ENCODE data around the gene DLK2.
"Not testable (repeated sequence)": the region's sequence is repeated elsewhere in the genome, so short reads cannot be mapped to it uniquely, and the experiment has no call there.

Gene DLK2

DNA sequence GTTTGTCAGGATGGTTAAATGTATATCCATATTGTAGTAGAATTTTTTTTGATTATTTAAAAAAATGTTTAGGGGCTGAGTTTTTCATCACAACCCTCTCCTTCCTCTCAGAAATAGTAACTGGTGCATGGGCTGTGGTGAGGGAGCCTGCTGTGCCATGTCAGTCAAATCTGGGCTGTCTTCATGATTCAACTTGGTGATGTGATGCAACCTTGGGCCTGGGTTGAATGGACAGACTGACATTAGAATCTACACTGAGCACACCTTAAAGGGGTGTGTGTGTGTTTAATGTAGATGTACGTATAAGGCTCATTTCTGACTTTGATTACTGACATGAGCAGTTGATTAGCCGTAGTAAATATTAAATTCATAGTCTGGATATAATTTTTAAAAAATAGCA, 25.7 kb upstream of the DLK2 start:
- no peak for DNase-seq

DNA sequence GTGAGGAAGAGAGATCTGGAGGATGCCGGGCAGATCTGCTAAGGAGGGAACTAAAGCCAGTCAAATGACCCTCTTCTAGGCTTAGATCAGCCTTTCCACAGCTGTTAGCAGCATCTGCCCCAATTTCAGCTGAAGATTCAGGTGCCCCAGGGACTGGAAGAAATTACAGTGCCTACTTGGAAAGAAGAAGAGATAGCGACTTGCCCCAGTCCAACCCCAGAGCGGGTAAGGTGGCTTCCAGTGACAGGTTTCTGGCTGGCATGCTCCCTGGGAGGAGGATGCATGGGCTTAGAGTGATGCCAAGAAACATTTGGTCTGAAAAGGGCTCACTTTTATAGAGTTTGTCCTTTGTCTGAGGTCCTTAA, 22.6 kb upstream of the DLK2 start:
- no peak for DNase-seq

DNA sequence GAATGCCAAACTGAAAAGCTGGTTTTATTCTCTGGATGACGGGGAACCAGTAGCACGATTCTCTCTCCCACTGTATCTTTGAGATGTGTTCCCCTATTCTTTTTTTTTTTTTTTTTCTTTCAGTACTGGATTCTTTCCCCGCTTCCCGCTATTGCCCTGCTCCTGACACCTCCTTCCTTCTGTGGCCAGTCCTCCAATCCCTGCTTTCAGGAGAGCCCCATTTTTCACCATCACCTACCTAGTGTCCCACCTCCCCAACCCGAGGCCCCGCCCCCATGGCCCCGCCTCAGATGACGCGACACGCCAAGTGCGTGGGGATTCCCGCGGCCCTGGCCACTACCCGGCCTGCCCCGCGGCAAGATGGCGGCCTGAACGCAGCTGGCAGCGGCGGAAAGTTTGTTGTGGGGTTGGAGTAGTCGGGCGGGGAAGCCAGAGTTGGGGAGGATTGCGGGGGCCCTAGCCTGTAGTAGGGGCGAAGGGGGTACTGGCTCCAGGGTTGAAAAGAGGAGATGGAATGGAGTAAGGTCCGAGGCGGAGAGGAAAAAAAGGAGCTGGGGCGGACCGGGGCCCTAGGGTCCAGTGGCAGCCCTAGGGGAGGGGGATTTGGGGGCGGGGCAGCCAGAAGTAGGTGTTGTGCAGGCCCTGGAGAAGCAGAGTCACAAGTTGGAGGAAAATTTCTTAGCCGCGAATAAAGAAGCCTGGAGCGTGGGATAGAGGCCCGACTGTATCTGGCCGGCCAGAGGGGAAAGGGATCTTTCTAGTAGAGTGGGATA, 22.1 kb upstream of the DLK2 start, which contains the start of gene TJAP1:
Gene TJAP1 (plus strand): TSS at position 336 of the 773 bp plus-strand sequence. CDS start 21,432 bp downstream, outside the sequence.
- peak; percentile 94 for DNase-seq

DNA sequence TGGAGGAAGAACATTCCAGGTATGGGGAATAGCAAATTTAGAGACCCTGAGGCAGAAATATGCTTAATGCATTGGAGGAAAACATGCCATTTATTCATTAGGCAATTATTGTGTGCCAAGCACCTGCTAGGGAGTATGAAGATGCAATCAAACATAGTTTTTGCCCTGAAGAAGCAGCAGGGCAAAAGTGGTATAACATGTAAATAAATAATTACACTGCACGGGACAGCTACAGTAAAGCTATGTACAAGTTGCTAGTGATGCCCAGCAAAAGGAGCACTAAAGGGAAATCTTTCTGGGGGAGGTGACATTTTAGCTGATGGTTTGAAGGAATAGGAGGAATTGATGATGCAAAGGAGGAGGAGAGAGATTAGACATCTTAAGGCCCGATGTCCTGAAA, 21.4 kb upstream of the DLK2 start:
- DNase-seq: no peak

DNA sequence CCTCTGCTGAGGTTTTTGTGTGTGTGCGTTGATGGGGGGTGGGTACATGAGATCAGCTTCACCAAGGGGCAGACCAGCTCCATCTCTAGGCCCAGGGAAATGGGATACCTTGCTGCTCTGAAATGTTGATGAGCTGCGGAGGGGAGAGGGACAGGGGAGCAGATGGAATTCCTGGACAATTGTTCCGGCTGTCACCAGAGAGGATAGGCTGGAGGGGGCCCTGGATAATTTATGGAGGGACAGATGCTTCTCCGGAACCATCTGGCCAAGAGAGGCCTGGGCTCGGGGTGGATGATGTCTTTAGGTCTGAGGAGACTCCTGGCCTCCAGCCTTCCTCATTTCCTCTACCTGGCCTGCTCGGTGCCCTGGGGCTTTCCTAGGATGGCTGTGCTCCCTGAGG, 20.2 kb upstream of the DLK2 start:
- DNase-seq: no peak

DNA sequence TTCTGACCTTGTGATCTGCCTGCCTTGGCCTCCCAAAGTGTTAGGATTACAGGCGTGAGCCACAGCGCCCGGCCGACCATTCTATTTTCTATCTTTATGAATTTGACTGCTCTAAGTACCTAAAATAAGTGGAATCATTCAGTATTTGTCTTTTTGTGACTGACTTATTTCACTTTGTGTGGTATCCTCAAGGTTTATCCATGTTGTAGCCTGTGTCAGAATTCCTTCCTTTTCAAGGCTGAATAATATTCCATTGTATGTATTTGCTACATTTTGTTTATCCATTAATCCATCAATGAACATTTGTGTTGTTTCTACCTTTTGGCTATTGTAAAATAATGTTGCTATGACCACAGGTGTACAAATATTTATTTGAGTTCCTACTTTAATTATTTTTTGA, 17.2 kb upstream of the DLK2 start:
- no peak for DNase-seq

DNA sequence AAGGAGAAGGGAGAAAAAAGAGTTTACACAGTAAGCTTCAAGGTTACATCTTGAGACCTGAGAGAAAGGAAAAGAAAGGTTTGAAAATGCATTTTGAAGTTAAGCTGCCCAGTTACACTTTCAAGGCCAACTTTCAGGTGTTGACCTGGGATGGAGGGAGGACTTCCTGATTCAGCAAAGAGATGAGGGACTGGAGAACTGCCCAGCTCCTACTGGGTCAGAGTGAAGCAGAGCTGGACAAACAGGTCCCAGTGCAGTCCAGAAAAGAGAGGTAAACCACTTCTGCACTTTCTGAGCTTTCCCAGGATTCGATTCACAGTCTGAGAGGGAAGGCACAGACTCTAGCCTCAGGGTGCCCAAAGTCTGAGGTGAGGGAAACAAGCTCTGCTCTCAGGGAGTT, 16.1 kb upstream of the DLK2 start:
- DNase-seq: no peak

DNA sequence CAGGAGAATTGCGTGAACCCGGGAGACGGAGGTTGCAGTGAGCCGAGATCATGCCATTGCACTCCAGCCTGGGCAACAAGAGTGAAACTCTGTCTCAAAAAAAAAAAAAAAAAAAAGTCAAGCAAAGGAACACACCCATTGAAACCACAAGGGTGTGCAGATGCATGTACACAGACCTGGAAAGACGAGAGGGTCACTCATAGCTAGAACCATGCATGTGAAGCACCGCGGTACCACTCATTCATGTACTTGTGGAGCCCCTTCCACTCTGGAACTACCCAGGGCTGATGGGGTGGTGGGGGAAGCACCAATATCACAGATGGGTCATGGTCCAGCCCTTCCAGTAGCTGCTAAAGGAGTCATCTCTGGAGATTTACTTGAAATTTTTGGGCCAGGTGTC, 14.6 kb upstream of the DLK2 start:
- DNase-seq: no peak

DNA sequence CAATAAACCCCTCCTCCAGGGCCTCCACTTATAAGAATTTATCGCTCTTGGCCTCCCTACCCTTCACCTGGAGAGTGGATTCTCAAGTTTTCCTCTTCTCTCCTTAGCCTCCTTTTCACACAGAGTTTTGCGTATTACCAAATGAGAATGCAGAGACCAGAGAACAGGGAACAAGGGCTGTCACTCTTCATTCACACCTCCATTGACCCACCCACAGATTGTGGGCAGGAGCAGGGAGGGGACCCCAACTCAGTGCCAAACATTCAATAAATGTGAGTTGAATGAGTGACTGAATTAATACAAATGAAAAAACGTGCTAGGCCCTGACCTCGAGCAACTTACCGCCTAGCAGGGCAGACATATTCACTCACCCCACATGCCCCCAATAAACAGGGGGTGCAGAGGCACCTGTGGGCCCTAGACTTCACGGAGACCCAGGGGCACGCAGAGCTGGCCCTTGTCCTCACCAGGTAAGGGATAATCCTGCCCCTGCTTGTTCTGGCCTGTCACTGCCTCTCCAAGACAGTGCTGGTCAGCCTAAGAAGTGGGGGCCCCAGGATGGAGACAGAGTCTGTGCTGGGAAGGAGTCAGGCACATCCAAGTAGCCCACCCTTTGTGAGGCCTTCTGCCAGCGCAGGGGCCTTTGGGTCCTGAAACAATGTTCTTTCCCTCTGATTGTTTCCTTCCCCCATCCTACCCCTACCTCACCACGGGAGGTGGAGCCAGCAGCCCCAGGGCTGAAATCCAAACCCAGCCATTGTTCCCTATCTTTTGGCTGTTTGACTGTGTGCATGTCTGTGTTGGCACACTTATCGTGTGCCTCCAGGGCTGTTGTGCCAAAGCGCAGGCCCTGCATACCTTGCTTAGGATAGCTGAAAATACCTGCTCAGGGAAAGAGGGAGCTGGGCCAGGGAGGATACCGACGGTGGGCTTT, 13.7 kb upstream of the DLK2 start:
- no peak for DNase-seq

DNA sequence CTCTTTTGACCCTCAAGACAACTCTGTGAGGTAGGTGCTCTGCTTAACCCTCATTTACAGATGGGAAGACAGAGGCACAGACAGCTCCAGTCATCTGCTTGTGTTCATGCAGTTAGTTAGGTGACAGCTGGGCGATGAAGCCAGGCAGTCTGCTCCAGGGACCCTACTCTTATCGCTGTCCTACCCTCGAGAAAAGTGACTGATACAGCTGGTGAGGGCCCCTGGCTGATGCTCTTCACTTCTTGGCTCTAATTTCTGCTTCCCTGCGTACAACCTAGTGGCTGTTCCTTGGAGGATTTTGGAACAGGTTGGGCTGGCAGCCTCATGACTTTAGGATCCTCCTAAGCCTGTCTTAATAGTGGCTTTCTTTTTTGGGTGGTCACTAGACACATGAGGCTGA, 12.9 kb upstream of the DLK2 start:
- no peak for DNase-seq

DNA sequence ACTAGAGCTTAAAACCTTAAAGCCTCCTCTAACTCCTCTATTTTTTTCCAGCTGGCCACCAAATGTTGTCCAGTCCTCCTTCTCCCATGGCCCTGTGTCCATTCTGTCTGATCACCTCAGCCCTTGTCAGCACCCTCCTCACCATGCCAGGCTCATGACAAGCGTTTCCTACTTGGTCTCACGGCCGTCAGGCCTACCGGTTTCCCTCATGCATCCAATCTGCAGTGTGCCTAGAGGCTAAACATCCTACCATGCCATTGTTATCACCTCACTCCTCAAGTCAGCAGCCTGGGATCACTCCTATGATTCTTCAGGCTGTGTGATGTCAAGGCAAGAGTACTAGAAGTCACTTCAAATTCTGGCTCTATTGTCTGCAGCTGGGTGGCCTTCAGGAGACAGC, 12.4 kb upstream of the DLK2 start:
- no peak for DNase-seq

DNA sequence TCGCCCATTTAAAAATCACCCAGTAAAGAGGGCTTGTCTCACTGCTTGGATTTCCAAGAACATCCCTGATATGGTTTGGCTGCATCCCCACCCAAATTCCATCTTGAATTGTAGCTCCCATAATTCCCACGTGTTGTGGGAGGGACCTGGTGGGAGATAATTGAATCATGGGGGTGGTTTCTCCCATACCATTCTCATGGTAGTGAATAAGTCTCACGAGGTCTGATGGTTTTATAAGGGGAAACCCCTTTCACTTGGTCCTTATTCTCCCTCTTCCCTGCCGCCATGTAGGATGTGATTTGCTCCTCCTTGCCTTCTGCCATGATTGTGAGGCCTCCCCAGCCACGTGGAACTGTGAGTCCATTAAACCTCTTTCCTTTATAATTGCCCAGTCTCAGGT, 11.9 kb upstream of the DLK2 start:
- not testable (repeated sequence) for DNase-seq

DNA sequence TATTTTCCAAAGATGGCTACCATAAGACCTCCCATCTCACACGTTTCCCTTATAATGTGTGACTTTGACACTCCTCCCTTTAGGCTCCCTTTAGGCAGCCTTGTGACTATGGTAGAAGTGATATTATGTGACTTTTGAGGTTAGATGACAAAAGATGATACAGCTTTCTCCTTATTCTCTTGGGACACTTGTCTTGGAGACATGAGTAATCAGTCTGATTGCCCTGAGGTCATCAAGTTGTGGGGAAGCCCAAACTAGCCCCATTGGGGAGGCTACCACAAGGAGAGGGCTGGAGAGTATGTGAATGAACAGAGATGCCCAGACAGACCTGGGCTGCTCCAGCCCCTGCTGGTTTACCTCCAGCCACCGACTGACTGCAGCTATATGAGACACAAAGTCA, 10.6 kb upstream of the DLK2 start:
- no peak for DNase-seq

DNA sequence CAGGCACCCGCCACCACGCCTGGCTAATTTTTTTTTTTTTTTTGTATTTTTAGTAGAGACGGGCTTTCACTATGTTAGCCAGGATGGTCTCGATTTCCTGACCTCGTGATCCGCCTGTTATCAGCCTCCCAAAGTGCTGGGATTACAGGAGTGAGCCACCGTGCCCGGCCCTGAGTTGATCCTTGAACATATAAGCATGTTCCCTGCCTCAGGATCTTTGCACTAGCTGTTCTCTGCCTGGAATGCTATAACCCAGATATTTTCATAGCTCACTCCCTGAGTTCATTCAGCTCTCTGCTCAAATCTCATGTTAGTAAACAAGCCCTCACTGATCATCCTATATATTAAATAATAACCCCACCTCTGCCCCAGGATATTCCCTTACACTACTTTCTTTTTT, 9.0 kb upstream of the DLK2 start:
- no peak for DNase-seq

DNA sequence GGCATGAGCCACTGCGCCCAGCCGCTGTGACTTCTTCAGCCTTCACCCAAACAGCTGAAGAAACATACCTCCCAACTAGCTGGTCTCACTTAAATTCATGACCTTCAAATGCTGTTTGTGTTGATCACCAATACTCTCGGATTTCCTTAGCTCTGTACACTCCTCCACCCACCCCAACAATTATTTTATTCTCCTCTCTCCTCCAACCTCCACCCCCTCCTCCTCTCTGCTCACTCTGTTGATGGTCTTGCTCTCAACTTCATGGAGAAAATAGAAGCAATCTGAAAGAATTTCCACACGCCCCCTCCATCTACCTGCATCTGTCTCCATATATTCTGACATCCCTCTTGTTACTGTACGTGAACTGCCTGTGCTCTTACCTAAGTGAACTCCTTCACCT, 6.6 kb upstream of the DLK2 start:
- DNase-seq: no peak

DNA sequence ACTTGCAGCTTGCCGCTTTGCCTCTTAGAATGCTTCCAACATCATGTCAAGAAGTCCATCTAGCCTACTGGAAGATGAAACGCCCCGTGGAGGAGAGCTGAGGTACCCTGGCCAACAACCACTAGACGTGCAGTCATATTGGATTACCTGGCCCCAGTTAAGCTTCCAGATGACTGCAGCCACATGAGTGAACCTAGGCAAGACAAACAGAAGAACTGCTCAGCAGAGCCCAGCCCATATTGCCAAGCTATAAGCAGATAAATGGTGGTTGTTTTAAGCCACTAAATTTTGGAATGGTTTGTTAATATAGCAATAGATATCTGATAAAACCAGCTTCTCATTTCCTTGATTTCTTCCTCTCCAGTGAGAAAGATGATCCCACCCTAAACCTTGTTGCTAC, 4.7 kb upstream of the DLK2 start:
- DNase-seq: no peak

DNA sequence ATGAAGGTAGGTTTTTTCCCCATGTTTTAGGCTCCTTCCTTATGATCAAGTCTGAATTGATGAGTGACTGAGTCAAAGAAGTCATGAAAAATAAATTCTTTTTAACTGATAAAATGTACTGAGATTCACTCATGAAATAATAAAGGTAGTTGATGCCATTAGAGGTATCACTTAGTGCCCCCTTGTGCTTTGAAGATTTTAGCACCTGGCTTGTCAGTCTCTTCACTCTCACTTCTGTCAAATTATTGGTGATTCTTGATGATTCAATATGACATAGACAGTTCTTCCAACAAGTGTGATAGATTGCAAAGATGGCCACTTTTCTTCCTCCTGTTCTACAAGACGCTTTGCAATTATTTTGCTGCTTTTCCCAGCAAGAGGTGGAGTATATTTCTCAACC, 4.2 kb upstream of the DLK2 start:
- no peak for DNase-seq

DNA sequence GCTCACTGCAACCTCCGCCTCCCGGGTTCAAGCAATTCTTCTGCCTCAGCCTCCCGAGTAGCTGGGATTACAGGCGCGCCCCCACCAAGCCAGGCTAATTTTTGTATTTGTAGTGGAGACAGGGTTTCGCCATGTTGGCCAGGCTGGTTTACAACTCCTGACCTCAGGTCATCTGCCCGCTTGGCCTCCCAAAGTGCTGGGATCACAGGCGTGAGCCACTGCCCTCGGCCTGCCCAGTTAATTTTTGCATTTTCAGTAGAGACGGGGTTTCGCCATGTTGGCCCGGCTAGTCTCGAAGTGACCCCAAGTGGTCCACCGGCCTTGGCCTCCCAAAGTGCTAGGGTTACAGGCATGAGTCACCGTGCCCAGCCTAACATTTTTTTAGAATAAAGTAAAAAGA, 2.8 kb upstream of the DLK2 start:
- DNase-seq: not testable (repeated sequence)

DNA sequence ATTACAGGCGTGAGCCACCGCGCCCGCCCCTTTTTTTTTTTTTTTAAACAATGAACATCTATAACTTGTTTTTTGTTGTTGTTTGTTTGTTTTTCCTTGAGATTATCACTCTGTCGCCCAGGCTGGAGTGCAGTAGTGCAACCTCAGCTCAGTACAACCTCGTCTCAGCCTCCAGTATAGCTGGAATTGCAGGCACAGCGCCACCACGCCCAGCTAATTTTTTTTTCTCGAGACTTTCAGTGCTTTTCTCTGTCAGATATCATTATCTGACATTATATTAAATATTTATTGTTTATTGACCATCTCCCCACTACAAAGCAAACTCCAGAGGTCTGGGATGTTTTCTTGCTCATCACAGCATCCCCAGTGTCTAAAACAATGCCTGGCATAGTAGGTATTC, 2.3 kb upstream of the DLK2 start:
- no peak for DNase-seq

DNA sequence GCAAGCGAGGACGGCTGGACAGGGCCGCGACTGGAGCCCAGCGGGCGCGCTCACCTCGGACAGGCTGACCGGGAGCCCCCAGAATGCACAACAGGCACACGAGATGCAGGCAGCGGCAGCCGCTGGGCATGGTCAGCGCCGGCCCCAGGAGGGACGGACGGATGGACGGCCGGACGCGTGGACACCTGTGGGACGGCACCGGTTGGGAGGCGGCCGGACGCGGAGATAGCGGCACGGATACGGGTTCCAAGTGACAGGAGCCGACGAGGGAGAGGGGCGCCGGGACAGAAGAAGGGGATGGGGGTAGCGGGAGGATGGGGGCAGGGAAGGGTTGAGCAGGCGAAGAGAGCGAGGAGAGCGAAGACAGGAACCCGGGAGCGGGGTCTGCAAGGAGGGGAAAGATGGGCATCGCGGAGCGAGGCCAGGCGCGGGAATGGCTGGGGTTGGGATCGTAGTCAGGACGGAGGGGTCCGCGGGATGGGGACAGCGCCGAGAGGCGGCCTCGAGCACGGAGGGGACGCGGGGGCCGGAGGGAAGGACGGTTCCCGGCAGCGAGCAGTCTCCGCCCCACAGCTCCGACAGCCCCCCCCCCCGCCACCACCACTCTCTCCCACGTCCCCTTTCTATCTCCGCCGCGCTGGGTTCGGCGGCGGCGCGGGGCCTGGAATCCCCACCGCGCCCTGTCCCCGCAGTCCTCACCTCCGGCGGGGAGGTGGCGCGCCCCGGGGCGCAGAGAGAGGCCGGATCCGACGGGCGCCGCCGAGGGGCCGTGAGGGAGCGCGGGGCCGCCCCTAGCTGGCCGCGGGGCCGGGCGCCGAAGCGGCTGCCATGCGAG, 435 bp downstream of the DLK2 start:
- DNase-seq: no peak

DNA sequence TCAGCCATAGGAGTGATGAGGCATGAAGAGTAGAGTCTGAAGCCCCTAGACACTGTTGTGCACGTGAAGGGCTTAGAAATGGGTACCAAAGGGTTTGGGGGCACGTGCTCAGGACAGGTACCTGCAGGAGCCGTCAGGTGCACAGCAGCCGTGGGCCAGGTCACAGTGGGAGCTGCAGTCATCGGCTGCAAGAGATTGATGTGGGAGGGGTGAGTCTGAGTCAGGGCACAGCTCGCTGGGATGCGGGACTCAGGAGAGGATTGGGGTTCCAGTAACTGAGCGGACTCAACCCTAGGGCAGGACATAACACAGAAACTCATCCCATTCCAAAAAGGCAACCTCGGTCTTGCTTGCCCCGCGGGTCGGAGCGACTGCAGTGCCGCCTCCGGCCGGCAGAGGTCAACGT, 1.1 kb downstream of the DLK2 start:
- DNase-seq: peak; percentile 53

DNA sequence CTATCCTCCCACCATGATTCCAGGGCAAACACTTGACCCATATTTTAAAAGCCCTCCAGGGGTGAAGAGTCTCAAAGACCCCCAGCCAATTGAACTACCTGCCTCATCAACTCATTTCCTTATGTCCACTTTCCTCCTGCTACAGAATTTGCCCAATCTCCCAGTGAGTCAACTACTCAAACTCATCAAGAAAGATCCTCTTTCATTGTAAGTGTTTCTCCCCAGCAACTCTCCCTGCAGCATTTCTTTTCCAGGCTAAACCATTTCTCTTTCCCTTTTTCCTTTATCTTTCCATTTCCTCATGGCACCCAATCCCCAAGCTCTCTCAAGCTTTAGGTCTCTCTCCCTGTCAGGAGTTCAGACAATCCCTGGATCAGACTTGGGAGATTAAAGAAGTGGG, 1.5 kb downstream of the DLK2 start:
- no peak for DNase-seq

DNA sequence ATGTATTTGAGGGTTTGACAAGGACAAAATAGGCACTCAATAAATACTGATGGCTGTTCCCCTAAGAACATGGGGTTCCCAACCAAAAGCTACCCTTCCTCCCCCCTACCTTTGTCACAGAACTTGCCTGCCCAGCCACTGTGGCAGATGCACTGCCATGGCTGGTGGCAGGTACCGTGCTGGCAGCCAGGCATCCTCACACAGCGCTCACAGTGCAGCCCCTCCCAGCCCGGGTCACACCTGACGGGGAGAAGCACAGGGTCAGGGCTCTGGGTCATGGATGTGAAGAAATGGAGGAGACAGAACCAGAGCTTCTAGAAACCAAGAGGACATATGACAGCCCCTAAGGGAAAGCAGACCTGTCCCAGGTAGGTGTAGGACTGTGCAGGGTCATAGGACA, 2.5 kb downstream of the DLK2 start:
- no peak for DNase-seq

Measured in NCI-H1105 (cell line).